K562 (cell line): ENCODE results near the gene CCDC152. TPM values are rescaled to one million over a fixed set of nuclear protein-coding genes. Genes with fewer than 3 reads are reported as not detected.

Experiments used
- ATAC-seq: fragments of 200-7000 bp; cut with Tn5 transposase; 3 replicates; pipeline ENCODE4 v1.9.1; 2020; ENCODE audit warnings: moderate library complexity
- BruUV-seq: library from RNA; stranded (reverse); fragments of 400-500 nt; replicated peaks from 2 replicates; lab custom pipeline; 2021; lab: Mats Ljungman, UMichigan
- CTCF ChIA-PET: fragments of 300-600 bp; formaldehyde crosslinking; extraction: SDS; loops from one replicate; lab custom pipeline; 2021; ENCODE audit warnings: low intra/inter-chr PET ratio; lab: Yijun Ruan, JAX
- POLR2A ChIA-PET: fragments of 300-600, 350-650 bp; sonication (Branson Sonifier 250); formaldehyde crosslinking; extraction: SDS; loops from one replicate; lab custom pipeline; 2021; ENCODE audit warnings: antibody characterized with exemption, inconsistent platforms; lab: Yijun Ruan, JAX
- DNase-seq, 4 experiments: peaks; one replicate each; pipeline versions ENCODE4 v3.0.0 to v3.0.0-alpha.2; 2011 to 2018; ENCODE audit warnings: low spot score in 3 of 4, mixed read lengths in 3 of 4; ENCODE audit errors: extremely low read depth in 1 of 4
- FAIRE-seq: peaks from 2 replicates; lab custom pipeline; 2011; peaks lifted over from hg19 to GRCh38; lab: Jason Lieb, UNC
- H2AFZ ChIP-seq: 2 replicates; pipeline ENCODE4 v1.6.0; 2011; ENCODE audit warnings: low read depth, low read length, control low read depth, inconsistent platforms
- H3K27ac ChIP-seq: fragments of 200-600 bp; 3 replicates; pipeline ENCODE4 v1.8.0; 2011; ENCODE audit warnings: low read depth, mild to moderate bottlenecking, control low read depth, inconsistent platforms, low read length, moderate library complexity, mixed read lengths; ENCODE audit errors: extremely low read depth
- H3K27me3 ChIP-seq, 2 experiments: fragments of 300-600 bp in 1 of 2; 2 replicates in 1 of 2; 3 replicates in 1 of 2; pipeline versions ENCODE4 v1.6.0 to v1.8.0; 2011; ENCODE audit warnings: inconsistent platforms in 2 of 2, low read length in 2 of 2, mild to moderate bottlenecking in 1 of 2, mixed read lengths in 1 of 2, moderate library complexity in 1 of 2; ENCODE audit not compliant: control insufficient read depth in 2 of 2, insufficient read depth in 2 of 2
- H3K36me3 ChIP-seq: fragments of 300-600 bp; 3 replicates; pipeline ENCODE4 v1.8.0; 2011; ENCODE audit warnings: mild to moderate bottlenecking, low read length, inconsistent platforms; ENCODE audit not compliant: control insufficient read depth, insufficient read depth
- H3K4me1 ChIP-seq, 2 experiments: fragments of 200-600 bp in 1 of 2; replicated peaks in 1 of 2; 2 replicates in 1 of 2; 3 replicates in 1 of 2; pipeline versions ENCODE4 v1.5.1 to v1.8.0; 2011; ENCODE audit warnings: inconsistent platforms in 2 of 2, low read length in 2 of 2, mild to moderate bottlenecking in 1 of 2, mixed read lengths in 1 of 2, moderate library complexity in 1 of 2; ENCODE audit not compliant: control insufficient read depth in 2 of 2, insufficient read depth in 2 of 2
- H3K4me2 ChIP-seq: 2 replicates; pipeline ENCODE4 v1.6.1; 2011; ENCODE audit warnings: low read length, control low read depth, inconsistent platforms, mixed read lengths; ENCODE audit not compliant: insufficient read depth
- H3K4me3 ChIP-seq: fragments of 200-600 bp; sonication (generic), shearing (Covaris generic); 2 replicates; pipeline ENCODE4 v1.5.1; 2016; ENCODE audit warnings: control low read depth, inconsistent platforms
- H3K79me2 ChIP-seq: fragments of 200-600 bp; 3 replicates; pipeline ENCODE4 v1.8.0; 2011; ENCODE audit warnings: low read length, inconsistent platforms; ENCODE audit not compliant: control insufficient read depth, insufficient read depth
- H3K9ac ChIP-seq, 2 experiments: 2 replicates each; pipeline versions ENCODE4 v1.6.0 to v1.6.1; 2011; ENCODE audit warnings: low read depth in 2 of 2, low read length in 2 of 2, control low read depth in 1 of 2, inconsistent platforms in 1 of 2, mild to moderate bottlenecking in 1 of 2, mixed read lengths in 1 of 2; ENCODE audit not compliant: insufficient read depth in 1 of 2
- H3K9me1 ChIP-seq: one replicate; pipeline ENCODE4 v1.6.0; 2011; ENCODE audit warnings: inconsistent platforms, mild to moderate bottlenecking, low read length, moderate library complexity; ENCODE audit not compliant: control insufficient read depth, insufficient read depth
- H3K9me3 ChIP-seq: replicated peaks from 2 replicates; pipeline ENCODE4 v1.5.1; 2011; ENCODE audit warnings: low read depth, low read length, inconsistent platforms; ENCODE audit not compliant: control insufficient read depth, insufficient read depth
- H4K20me1 ChIP-seq: replicated peaks from 2 replicates; pipeline ENCODE4 v1.6.1; 2011; ENCODE audit warnings: low read length, inconsistent platforms, mixed read lengths; ENCODE audit not compliant: control insufficient read depth, insufficient read depth
- GATA2 ChIP-seq: sonication (generic); formaldehyde crosslinking; IDR thresholded peaks from 2 replicates; pipeline ENCODE4 v1.4.0; 2020; ENCODE audit warnings: mild to moderate bottlenecking, missing genetic modification reagents
- MCM5 ChIP-seq: fragments of 450-650 bp; IDR thresholded peaks from 2 replicates; pipeline ENCODE4 v1.6.1; 2016; ENCODE audit warnings: low read depth
- NFE2L1 ChIP-seq: fragments of 450-650 bp; IDR thresholded peaks from 2 replicates; pipeline ENCODE4 v1.6.1; 2016; ENCODE audit warnings: missing genetic modification characterization, low read depth, mild to moderate bottlenecking, missing compliant biosample characterization, moderate library complexity, borderline replicate concordance
- NRF1 ChIP-seq, 2 experiments: fragments of 450-650 bp; IDR thresholded peaks in 1 of 2; conservative IDR thresholded peaks in 1 of 2; 2 replicates each; pipeline ENCODE4 v1.6.1; 2014; ENCODE audit warnings: mild to moderate bottlenecking in 2 of 2
- RNF2 ChIP-seq: sonication (generic); IDR thresholded peaks from 2 replicates; pipeline ENCODE4 v1.6.1; 2016
- SMC3 ChIP-seq: conservative IDR thresholded peaks from 2 replicates; pipeline ENCODE4 v1.6.1; 2011; ENCODE audit warnings: low read depth, low read length, improper control_type of control experiment; ENCODE audit not compliant: insufficient read depth
- TAL1 ChIP-seq: fragments of 450-650 bp; IDR thresholded peaks from 2 replicates; pipeline ENCODE4 v1.6.1; 2016; ENCODE audit warnings: mild to moderate bottlenecking
- ZKSCAN8 ChIP-seq: fragments of 200-800 bp; sonication (Bioruptor generic); IDR thresholded peaks from 2 replicates; pipeline ENCODE4 v1.6.1; 2016; ENCODE audit warnings: missing genetic modification characterization, missing compliant biosample characterization
- ZNF384 ChIP-seq: IDR thresholded peaks from 2 replicates; pipeline ENCODE4 v1.6.1; 2012; ENCODE audit warnings: low read depth, low read length, improper control_type of control experiment
- WGBS: fragments of 100-300 bp; shearing (Covaris generic); methylation state at CpG from one replicate; pipeline ENCODE4 v1.1.6; 2016; ENCODE audit warnings: low coverage, mixed read lengths; ENCODE audit not compliant: insufficient coverage; ENCODE audit errors: missing lambda C conversion rate; 5-methylcytosine and 5-hydroxymethylcytosine counted together
- in situ Hi-C: fragments of 300-500 bp; cut with MboI; formaldehyde crosslinking; loops from 4 replicates; pipeline ENCODE4 v1.15.0; 2018; ENCODE audit warnings: inconsistent platforms, mixed read lengths
- intact Hi-C: fragments of 100-400 bp; cut with micrococcal nuclease; formaldehyde crosslinking; loops from 2 replicates; pipeline ENCODE4 v1.14.2; 2022
- polyA plus RNA-seq, 8 experiments: library from polyadenylated mRNA; depleted of rRNA in 4 of 8; stranded (reverse) in 5 of 8; unstranded in 3 of 8; fragments of >200 nt; fragmentation: Nextera tagmentation in 2 of 8; fragmentation: Illumina TruSeq in 1 of 8; extraction: Ambion mirVana in 2 of 8; extraction: Trizol in 1 of 8; gene quantifications; 2 replicates each; pipeline versions ENCODE4 v1.2.1 to v1.2.3, GENCODE V29; 2011 to 2014; ENCODE audit warnings: inconsistent platforms in 1 of 8, missing spikeins in 1 of 8
- total RNA-seq, 7 experiments: library from RNA; depleted of rRNA in 6 of 7; stranded (reverse); fragments of >200 nt in 6 of 7; fragmentation: Illumina TruSeq in 2 of 7; extraction: Trizol in 2 of 7; gene quantifications; 2 replicates each; pipeline versions ENCODE4 v1.2.1 to v1.2.3, GENCODE V29; 2011 to 2021; ENCODE audit warnings: low replicate concordance in 1 of 7
- TF ChIP-seq, protein P1 (sequence below), 3 experiments: IDR thresholded peaks in 2 of 3; conservative IDR thresholded peaks in 1 of 3; 2 replicates each; pipeline ENCODE4 v1.5.1; 2011 to 2012; ENCODE audit warnings: low read length in 3 of 3, mild to moderate bottlenecking in 3 of 3, control low read depth in 2 of 3, improper control_type of control experiment in 1 of 3, inconsistent platforms in 1 of 3, low read depth in 1 of 3, mixed read lengths in 1 of 3, moderate library complexity in 1 of 3; ENCODE audit not compliant: insufficient read depth in 2 of 3
- TF ChIP-seq, protein P2 (sequence below): fragments of 450-650 bp; conservative IDR thresholded peaks from 2 replicates; pipeline ENCODE4 v1.6.1; 2016; ENCODE audit warnings: missing genetic modification characterization, low read depth, mild to moderate bottlenecking, control low read depth, missing compliant biosample characterization

CCDC152 gene
- total and polyA plus RNA-seq, 9 of the 15 experiments (the other 6 are each of a cell fraction or from before 2014, with no cell fraction given): 2.5 to 11.6 (median 5.1) TPM

DNA sequence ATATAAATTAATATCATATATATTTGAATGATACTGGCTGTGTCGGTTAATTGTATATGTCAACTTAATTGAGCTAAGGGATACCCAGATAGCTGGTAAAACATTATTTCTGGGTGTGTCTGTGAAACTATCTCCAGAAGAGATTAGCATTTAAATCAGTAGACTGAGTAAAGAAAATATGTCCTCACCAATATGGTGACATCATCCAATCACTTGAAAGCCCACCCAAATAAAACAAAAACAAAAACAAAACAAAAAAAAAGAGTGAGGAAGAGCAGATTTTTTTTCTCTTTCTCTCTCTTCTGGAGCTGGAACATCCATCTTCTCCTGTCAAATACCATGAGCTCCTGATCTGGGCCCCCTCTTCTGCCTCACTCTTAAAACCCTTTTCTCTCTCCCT is 15.7 kb upstream of the CCDC152 start:
- 0% methylated on average over 1 of the region's 1 CpG for WGBS

GRCh38 chr5:42745426-42745825 is 11.2 kb upstream of the CCDC152 start:
- CTCF ChIA-PET: interaction anchor here (0.6 kb wide), 1 partner anchor 162 kb away, joined by 3 read pairs; no protein-coding TSS in a partner anchor
- peak; percentile 77 for ATAC-seq
- TF ChIP-seq NRF1 (conservative IDR thresholded peaks at IDR 0.05 in 1 of 2, IDR thresholded peaks at IDR 0.05 in 1 of 2) (no peak), ZKSCAN8 (no peak), MCM5 (no peak), TAL1 (no peak), SMC3 (peak; percentile 26; the same call in 1 of the 2 replicates), NFE2L1 (tag) (no peak)
- TF ChIP-seq, protein P1, sequence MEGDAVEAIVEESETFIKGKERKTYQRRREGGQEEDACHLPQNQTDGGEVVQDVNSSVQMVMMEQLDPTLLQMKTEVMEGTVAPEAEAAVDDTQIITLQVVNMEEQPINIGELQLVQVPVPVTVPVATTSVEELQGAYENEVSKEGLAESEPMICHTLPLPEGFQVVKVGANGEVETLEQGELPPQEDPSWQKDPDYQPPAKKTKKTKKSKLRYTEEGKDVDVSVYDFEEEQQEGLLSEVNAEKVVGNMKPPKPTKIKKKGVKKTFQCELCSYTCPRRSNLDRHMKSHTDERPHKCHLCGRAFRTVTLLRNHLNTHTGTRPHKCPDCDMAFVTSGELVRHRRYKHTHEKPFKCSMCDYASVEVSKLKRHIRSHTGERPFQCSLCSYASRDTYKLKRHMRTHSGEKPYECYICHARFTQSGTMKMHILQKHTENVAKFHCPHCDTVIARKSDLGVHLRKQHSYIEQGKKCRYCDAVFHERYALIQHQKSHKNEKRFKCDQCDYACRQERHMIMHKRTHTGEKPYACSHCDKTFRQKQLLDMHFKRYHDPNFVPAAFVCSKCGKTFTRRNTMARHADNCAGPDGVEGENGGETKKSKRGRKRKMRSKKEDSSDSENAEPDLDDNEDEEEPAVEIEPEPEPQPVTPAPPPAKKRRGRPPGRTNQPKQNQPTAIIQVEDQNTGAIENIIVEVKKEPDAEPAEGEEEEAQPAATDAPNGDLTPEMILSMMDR (IDR thresholded peaks at IDR 0.05 in 2 of 3, conservative IDR thresholded peaks at IDR 0.05 in 1 of 3; ENCODE audit: insufficient read depth in 2 of 3, low read depth in 1 of 3, low read length in 3 of 3): peak; percentile 56 to 64 (median 62)

More for the DNA sequence above, 15.7 kb upstream of the CCDC152 start:
- BruUV-seq: no TSS peak
- no peak overlapping the region for H2AFZ ChIP-seq
- FAIRE-seq (no peak), DNase-seq (no peak), ATAC-seq (no peak)
- H3K36me3 ChIP-seq: no peaks in the 10 kb centered on the region
- H3K4me3 ChIP-seq: no peak overlapping the region
- no peaks in the 10 kb centered on the region for H4K20me1 ChIP-seq
- H3K27me3 ChIP-seq: no peaks in the 10 kb centered on the region
- no peak overlapping the region for H3K4me2 ChIP-seq
- H3K9me1 ChIP-seq: no peaks in the 10 kb centered on the region
- in situ Hi-C loops (no loop called here), intact Hi-C loops (no loop called here)
- no peaks in the 10 kb centered on the region for H3K4me1 ChIP-seq
- H3K9ac ChIP-seq: no peak overlapping the region
- TF ChIP-seq GATA2: no peak
- TF ChIP-seq RNF2: no peak
- TF ChIP-seq, protein P2, sequence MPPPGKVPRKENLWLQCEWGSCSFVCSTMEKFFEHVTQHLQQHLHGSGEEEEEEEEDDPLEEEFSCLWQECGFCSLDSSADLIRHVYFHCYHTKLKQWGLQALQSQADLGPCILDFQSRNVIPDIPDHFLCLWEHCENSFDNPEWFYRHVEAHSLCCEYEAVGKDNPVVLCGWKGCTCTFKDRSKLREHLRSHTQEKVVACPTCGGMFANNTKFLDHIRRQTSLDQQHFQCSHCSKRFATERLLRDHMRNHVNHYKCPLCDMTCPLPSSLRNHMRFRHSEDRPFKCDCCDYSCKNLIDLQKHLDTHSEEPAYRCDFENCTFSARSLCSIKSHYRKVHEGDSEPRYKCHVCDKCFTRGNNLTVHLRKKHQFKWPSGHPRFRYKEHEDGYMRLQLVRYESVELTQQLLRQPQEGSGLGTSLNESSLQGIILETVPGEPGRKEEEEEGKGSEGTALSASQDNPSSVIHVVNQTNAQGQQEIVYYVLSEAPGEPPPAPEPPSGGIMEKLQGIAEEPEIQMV (tag): no peak
- no peak for TF ChIP-seq ZNF384
- H3K9me3 ChIP-seq: no peaks in the 10 kb centered on the region
- CTCF ChIA-PET: no interaction called here
- no peak overlapping the region for H3K27ac ChIP-seq
- POLR2A ChIA-PET: interaction anchor here (0.5 kb wide), 1 partner anchor 43 kb away, joined by 3 read pairs; no protein-coding TSS in a partner anchor
- no peaks in the 10 kb centered on the region for H3K79me2 ChIP-seq

More at GRCh38 chr5:42745426-42745825, 11.2 kb upstream of the CCDC152 start:
- Histone ChIP-seq H3K27me3 (no peaks in the 10 kb centered on the region), H3K79me2 (no peaks in the 10 kb centered on the region), H3K36me3 (no peaks in the 10 kb centered on the region), H4K20me1 (no peaks in the 10 kb centered on the region), H3K9me3 (no peaks in the 10 kb centered on the region), H2AFZ (no peak overlapping the region), H3K4me2 (no peak overlapping the region), H3K4me1 (no peaks in the 10 kb centered on the region), H3K9me1 (no peaks in the 10 kb centered on the region), H3K4me3 (no peak overlapping the region), H3K9ac (no peak overlapping the region), H3K27ac (no peak overlapping the region)
- DNase-seq: peak in 3 of 4 experiments; percentile 23 to 59 (median 26)
- in situ Hi-C loops: no loop called here
- intact Hi-C loops: loop anchor here (2.0 kb wide), 1 partner anchor 143 kb away; no protein-coding TSS in a partner anchor
- peak; percentile 71 for FAIRE-seq
- POLR2A ChIA-PET: interaction anchor here (2.3 kb wide), 1 partner anchor 12 kb away, joined by 7 read pairs; no protein-coding TSS in a partner anchor
- 2% methylated on average over 4 of the region's 4 CpGs for WGBS
- BruUV-seq: no TSS peak
